Measurements from ENCODE around the gene STH.
A peak's percentile ranks its signal among the peaks of the same experiment; 100 is the strongest.
"Not testable (repeated sequence)": the region's sequence is repeated elsewhere in the genome, so short reads cannot be mapped to it uniquely, and the experiment has no call there.

Gene STH

GRCh38 chr17:46007461-46007965 lies 8.5 kb downstream of the STH start:
- no peak for DNase-seq (ENCODE audit: low spot score)

- DNase-seq (ENCODE audit: low spot score): no peak
Observed at GRCh38 chr17:46008591-46008990, 9.5 kb downstream of the STH start.

DNA sequence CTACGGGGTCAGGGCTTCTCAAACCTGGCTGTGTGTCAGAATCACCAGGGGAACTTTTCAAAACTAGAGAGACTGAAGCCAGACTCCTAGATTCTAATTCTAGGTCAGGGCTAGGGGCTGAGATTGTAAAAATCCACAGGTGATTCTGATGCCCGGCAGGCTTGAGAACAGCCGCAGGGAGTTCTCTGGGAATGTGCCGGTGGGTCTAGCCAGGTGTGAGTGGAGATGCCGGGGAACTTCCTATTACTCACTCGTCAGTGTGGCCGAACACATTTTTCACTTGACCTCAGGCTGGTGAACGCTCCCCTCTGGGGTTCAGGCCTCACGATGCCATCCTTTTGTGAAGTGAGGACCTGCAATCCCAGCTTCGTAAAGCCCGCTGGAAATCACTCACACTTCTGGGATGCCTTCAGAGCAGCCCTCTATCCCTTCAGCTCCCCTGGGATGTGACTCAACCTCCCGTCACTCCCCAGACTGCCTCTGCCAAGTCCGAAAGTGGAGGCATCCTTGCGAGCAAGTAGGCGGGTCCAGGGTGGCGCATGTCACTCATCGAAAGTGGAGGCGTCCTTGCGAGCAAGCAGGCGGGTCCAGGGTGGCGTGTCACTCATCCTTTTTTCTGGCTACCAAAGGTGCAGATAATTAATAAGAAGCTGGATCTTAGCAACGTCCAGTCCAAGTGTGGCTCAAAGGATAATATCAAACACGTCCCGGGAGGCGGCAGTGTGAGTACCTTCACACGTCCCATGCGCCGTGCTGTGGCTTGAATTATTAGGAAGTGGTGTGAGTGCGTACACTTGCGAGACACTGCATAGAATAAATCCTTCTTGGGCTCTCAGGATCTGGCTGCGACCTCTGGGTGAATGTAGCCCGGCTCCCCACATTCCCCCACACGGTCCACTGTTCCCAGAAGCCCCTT lies 10.9 kb downstream of the STH start:
- peak; percentile 83 for DNase-seq (ENCODE audit: low spot score)

DNA sequence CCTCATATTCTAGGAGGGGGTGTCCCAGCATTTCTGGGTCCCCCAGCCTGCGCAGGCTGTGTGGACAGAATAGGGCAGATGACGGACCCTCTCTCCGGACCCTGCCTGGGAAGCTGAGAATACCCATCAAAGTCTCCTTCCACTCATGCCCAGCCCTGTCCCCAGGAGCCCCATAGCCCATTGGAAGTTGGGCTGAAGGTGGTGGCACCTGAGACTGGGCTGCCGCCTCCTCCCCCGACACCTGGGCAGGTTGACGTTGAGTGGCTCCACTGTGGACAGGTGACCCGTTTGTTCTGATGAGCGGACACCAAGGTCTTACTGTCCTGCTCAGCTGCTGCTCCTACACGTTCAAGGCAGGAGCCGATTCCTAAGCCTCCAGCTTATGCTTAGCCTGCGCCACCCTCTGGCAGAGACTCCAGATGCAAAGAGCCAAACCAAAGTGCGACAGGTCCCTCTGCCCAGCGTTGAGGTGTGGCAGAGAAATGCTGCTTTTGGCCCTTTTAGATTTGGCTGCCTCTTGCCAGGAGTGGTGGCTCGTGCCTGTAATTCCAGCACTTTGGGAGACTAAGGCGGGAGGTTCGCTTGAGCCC lies 11.6 kb downstream of the STH start:
- DNase-seq (ENCODE audit: low spot score): no peak

- DNase-seq (ENCODE audit: low spot score): no peak
Observed at GRCh38 chr17:46011711-46012505, 12.9 kb downstream of the STH start.

DNA sequence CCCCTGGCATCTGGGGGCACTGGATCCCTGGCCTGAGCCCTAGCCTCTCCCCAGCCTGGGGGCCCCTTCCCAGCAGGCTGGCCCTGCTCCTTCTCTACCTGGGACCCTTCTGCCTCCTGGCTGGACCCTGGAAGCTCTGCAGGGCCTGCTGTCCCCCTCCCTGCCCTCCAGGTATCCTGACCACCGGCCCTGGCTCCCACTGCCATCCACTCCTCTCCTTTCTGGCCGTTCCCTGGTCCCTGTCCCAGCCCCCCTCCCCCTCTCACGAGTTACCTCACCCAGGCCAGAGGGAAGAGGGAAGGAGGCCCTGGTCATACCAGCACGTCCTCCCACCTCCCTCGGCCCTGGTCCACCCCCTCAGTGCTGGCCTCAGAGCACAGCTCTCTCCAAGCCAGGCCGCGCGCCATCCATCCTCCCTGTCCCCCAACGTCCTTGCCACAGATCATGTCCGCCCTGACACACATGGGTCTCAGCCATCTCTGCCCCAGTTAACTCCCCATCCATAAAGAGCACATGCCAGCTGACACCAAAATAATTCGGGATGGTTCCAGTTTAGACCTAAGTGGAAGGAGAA lies 13.5 kb downstream of the STH start:
- DNase-seq (ENCODE audit: low spot score): no peak

DNA sequence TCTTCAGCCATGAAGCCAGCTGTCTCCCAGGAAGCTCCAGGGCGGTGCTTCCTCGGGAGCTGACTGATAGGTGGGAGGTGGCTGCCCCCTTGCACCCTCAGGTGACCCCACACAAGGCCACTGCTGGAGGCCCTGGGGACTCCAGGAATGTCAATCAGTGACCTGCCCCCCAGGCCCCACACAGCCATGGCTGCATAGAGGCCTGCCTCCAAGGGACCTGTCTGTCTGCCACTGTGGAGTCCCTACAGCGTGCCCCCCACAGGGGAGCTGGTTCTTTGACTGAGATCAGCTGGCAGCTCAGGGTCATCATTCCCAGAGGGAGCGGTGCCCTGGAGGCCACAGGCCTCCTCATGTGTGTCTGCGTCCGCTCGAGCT lies 14.1 kb downstream of the STH start:
- DNase-seq (ENCODE audit: low spot score): no peak

DNA sequence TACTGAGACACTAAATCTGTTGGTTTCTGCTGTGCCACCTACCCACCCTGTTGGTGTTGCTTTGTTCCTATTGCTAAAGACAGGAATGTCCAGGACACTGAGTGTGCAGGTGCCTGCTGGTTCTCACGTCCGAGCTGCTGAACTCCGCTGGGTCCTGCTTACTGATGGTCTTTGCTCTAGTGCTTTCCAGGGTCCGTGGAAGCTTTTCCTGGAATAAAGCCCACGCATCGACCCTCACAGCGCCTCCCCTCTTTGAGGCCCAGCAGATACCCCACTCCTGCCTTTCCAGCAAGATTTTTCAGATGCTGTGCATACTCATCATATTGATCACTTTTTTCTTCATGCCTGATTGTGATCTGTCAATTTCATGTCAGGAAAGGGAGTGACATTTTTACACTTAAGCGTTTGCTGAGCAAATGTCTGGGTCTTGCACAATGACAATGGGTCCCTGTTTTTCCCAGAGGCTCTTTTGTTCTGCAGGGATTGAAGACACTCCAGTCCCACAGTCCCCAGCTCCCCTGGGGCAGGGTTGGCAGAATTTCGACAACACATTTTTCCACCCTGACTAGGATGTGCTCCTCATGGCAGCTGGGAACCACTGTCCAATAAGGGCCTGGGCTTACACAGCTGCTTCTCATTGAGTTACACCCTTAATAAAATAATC lies 14.6 kb downstream of the STH start:
- DNase-seq (ENCODE audit: low spot score): peak; percentile 90

DNA sequence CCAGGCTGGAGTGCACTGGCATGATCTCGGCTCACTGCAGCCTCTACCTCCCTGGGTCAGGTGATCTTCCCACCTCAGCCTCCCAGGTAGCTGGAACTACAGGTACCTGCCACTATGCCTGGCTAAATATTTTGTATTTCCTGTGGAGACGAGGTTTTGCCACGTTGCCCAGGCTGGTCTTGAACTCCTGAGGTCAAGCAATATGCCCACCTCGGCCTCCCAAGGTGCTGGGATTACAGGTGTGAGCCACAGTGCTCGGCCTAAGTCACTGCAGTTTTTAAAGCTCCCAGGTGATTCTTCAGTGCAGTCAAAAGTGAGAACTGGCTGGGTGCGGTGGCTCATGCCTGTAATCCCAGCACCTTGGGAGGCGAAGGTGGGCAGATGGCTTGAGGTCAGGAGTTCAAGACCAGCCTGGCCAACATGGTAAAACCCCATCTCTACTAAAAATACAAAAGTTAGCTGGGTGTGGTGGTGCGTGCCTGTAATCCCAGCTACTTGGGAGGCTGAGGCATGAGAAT lies 20.4 kb downstream of the STH start:
- not testable (repeated sequence) for DNase-seq (ENCODE audit: low spot score)

DNA sequence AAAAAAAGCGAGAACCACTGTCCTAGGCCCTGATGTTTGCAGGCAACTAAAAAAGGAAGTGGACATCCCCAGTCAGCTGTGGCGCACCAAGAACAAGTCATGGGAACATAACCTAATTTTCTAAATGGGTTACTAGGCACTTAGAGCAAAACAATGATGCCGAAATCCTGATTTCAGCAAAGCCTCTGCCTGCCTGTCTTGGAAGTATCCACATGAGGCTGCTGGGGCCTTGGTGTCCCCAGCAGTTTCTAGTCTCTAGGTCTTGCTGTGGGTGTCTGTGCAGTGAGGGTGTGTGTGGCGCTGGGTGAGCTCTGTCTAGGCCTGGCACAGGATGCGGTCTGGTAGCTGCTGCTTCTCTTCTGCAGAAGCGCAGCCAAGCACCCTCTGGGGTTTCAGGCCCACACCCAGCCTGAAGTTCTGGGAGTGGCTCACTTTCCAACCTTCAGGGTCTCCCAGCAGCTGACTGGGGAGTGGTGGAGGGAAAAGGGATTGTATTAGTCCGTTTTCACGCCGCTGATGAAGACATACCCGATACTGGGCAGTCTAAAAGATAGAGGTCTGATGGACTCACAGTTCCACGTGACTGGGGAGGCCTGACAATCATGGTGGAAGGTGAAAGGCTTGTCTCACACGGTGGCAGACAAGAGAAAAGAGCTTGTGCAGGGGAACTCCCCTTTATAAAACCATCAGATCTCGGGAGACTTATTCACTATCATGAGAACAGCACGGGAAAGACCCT lies 21.1 kb downstream of the STH start:
- no peak for DNase-seq (ENCODE audit: low spot score)

GRCh38 chr17:46020998-46021397 lies 21.9 kb downstream of the STH start:
- DNase-seq (ENCODE audit: low spot score): no peak

DNA sequence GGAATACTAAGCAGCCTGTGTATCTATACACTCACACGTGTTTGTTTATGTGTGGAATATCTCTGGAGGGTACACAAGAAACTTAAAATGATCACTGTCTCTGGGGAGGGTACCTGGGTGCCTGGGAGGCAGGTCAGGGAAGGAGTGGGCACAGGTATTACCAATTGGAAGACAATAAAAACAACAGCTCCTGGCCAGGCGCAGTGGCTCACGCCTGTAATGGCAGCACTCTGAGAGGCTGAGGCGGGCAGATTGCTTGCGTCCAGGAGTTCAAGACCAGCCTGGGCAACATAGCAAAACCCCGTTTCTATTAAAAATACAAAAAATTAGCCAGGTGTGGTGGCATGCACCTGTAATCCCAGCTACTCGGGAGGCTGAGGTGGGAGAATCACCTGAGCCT lies 24.3 kb downstream of the STH start:
- DNase-seq (ENCODE audit: low spot score): not testable (repeated sequence)

DNA sequence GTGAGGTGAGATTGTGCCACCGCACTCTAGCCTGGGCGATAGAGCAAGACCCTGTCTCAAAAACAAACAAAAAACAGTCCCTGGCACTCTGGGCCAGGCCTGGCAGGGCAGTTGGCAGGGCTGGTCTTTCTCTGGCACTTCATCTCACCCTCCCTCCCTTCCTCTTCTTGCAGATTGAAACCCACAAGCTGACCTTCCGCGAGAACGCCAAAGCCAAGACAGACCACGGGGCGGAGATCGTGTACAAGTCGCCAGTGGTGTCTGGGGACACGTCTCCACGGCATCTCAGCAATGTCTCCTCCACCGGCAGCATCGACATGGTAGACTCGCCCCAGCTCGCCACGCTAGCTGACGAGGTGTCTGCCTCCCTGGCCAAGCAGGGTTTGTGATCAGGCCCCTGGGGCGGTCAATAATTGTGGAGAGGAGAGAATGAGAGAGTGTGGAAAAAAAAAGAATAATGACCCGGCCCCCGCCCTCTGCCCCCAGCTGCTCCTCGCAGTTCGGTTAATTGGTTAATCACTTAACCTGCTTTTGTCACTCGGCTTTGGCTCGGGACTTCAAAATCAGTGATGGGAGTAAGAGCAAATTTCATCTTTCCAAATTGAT lies 24.8 kb downstream of the STH start:
- DNase-seq (ENCODE audit: low spot score): no peak

GRCh38 chr17:46024590-46024989 lies 25.5 kb downstream of the STH start:
- no peak for DNase-seq (ENCODE audit: low spot score)

DNA sequence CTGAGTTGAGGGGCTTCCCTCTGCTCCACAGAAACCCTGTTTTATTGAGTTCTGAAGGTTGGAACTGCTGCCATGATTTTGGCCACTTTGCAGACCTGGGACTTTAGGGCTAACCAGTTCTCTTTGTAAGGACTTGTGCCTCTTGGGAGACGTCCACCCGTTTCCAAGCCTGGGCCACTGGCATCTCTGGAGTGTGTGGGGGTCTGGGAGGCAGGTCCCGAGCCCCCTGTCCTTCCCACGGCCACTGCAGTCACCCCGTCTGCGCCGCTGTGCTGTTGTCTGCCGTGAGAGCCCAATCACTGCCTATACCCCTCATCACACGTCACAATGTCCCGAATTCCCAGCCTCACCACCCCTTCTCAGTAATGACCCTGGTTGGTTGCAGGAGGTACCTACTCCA lies 26.0 kb downstream of the STH start:
- no peak for DNase-seq (ENCODE audit: low spot score)

DNA sequence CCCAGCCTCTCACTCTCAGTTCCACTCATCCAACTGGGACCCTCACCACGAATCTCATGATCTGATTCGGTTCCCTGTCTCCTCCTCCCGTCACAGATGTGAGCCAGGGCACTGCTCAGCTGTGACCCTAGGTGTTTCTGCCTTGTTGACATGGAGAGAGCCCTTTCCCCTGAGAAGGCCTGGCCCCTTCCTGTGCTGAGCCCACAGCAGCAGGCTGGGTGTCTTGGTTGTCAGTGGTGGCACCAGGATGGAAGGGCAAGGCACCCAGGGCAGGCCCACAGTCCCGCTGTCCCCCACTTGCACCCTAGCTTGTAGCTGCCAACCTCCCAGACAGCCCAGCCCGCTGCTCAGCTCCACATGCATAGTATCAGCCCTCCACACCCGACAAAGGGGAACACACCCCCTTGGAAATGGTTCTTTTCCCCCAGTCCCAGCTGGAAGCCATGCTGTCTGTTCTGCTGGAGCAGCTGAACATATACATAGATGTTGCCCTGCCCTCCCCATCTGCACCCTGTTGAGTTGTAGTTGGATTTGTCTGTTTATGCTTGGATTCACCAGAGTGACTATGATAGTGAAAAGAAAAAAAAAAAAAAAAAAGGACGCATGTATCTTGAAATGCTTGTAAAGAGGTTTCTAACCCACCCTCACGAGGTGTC lies 26.6 kb downstream of the STH start:
- no peak for DNase-seq (ENCODE audit: low spot score)

DNA sequence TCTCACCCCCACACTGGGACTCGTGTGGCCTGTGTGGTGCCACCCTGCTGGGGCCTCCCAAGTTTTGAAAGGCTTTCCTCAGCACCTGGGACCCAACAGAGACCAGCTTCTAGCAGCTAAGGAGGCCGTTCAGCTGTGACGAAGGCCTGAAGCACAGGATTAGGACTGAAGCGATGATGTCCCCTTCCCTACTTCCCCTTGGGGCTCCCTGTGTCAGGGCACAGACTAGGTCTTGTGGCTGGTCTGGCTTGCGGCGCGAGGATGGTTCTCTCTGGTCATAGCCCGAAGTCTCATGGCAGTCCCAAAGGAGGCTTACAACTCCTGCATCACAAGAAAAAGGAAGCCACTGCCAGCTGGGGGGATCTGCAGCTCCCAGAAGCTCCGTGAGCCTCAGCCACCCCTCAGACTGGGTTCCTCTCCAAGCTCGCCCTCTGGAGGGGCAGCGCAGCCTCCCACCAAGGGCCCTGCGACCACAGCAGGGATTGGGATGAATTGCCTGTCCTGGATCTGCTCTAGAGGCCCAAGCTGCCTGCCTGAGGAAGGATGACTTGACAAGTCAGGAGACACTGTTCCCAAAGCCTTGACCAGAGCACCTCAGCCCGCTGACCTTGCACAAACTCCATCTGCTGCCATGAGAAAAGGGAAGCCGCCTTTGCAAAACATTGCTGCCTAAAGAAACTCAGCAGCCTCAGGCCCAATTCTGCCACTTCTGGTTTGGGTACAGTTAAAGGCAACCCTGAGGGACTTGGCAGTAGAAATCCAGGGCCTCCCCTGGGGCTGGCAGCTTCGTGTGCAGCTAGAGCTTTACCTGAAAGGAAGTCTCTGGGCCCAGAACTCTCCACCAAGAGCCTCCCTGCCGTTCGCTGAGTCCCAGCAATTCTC lies 27.4 kb downstream of the STH start:
- no peak for DNase-seq (ENCODE audit: low spot score)

GRCh38 chr17:46027048-46027975 lies 28.3 kb downstream of the STH start:
- DNase-seq (ENCODE audit: low spot score): no peak

Measured in AG20443 (cell line).